SK-N-SH (cell line): ENCODE measurements around the gene VIPR2. TPM values are rescaled to one million over a fixed set of nuclear protein-coding genes. Genes with fewer than 3 reads are reported as not detected.

Experiments used
- CTCF ChIA-PET: fragments of 300-600, 350-600 bp; formaldehyde crosslinking; extraction: SDS; loops from one replicate; lab custom pipeline; 2021; lab: Yijun Ruan, JAX
- POLR2A ChIA-PET: fragments of 350-600 bp; sonication (Branson Sonifier 250); formaldehyde crosslinking; extraction: SDS; loops from one replicate; lab custom pipeline; 2020; ENCODE audit warnings: antibody characterized with exemption, inconsistent platforms; lab: Yijun Ruan, JAX
- DNase-seq: peaks from one replicate; pipeline ENCODE4 v3.0.0; 2012
- H2AFZ ChIP-seq: fragments of 200-600 bp; sonication (generic); 2 replicates; pipeline ENCODE4 v1.8.1; 2016; ENCODE audit warnings: antibody characterized with exemption, mild to moderate bottlenecking, low read depth
- H3F3A ChIP-seq: fragments of 200-600 bp; sonication (generic); replicated peaks from 2 replicates; pipeline ENCODE3; 2016; ENCODE audit warnings: antibody characterized with exemption, mild to moderate bottlenecking; ENCODE audit not compliant: insufficient read depth
- H3K27ac ChIP-seq, 2 experiments: fragments of 200-500 bp in 1 of 2; fragments of 200-600 bp in 1 of 2; sonication (Bioruptor generic) in 1 of 2; sonication (generic), shearing (Covaris generic) in 1 of 2; 2 replicates each; pipeline versions ENCODE4 v1.5.1 to v1.6.1; 2014 to 2016; ENCODE audit warnings: low read depth in 2 of 2, inconsistent platforms in 1 of 2, low read length in 1 of 2, mild to moderate bottlenecking in 1 of 2, mixed read lengths in 1 of 2
- H3K27me3 ChIP-seq: fragments of 200-600 bp; sonication (generic), shearing (Covaris generic); 2 replicates; pipeline ENCODE4 v1.6.1; 2016; ENCODE audit warnings: mixed run types; ENCODE audit not compliant: insufficient read depth
- H3K36me3 ChIP-seq, 2 experiments: fragments of 200-500 bp in 1 of 2; fragments of 200-600 bp in 1 of 2; sonication (Bioruptor generic) in 1 of 2; sonication (generic) in 1 of 2; replicated peaks in 1 of 2; 2 replicates each; pipeline versions ENCODE3 to v1.5.1; 2014 to 2016; ENCODE audit warnings: low read length in 1 of 2, mild to moderate bottlenecking in 1 of 2; ENCODE audit not compliant: insufficient read depth in 2 of 2, control insufficient read depth in 1 of 2
- H3K4me1 ChIP-seq, 2 experiments: fragments of 200-500 bp in 1 of 2; fragments of 200-600 bp in 1 of 2; sonication (Bioruptor generic) in 1 of 2; sonication (generic), shearing (Covaris generic) in 1 of 2; 2 replicates each; pipeline versions ENCODE4 v1.5.1 to v1.6.1; 2014 to 2016; ENCODE audit warnings: low read depth in 1 of 2, low read length in 1 of 2, mixed run types in 1 of 2; ENCODE audit not compliant: insufficient read depth in 2 of 2, control insufficient read depth in 1 of 2
- H3K4me2 ChIP-seq: fragments of 200-600 bp; sonication (generic), shearing (Covaris generic); 2 replicates; pipeline ENCODE4 v1.6.1; 2017; ENCODE audit warnings: mixed run types
- H3K4me3 ChIP-seq, 2 experiments: fragments of 200-500 bp in 1 of 2; fragments of 200-600 bp in 1 of 2; sonication (Bioruptor generic) in 1 of 2; sonication (generic), shearing (Covaris generic) in 1 of 2; 2 replicates each; pipeline versions ENCODE4 v1.5.1 to v1.8.1; 2014 to 2016; ENCODE audit warnings: low read depth in 2 of 2, inconsistent platforms in 1 of 2, low read length in 1 of 2, mild to moderate bottlenecking in 1 of 2, mixed read lengths in 1 of 2, moderate library complexity in 1 of 2
- H3K79me2 ChIP-seq: fragments of 200-600 bp; sonication (generic); 2 replicates; pipeline ENCODE4 v1.8.1; 2017; ENCODE audit warnings: mild to moderate bottlenecking; ENCODE audit not compliant: insufficient read depth
- H3K9ac ChIP-seq: fragments of 200-600 bp; sonication (generic); 2 replicates; pipeline ENCODE4 v1.6.1; 2017; ENCODE audit warnings: mixed run types
- H3K9me2 ChIP-seq: fragments of 200-600 bp; sonication (generic); 2 replicates; pipeline ENCODE4 v1.6.1; 2017; ENCODE audit warnings: mixed run types
- H3K9me3 ChIP-seq: fragments of 200-600 bp; sonication (generic); 2 replicates; pipeline ENCODE4 v1.6.1; 2017; ENCODE audit warnings: mixed run types, mild to moderate bottlenecking, moderate library complexity
- H4K20me1 ChIP-seq: fragments of 200-600 bp; sonication (generic); 2 replicates; pipeline ENCODE4 v1.6.1; 2017; ENCODE audit warnings: mild to moderate bottlenecking, mixed run types; ENCODE audit not compliant: insufficient read depth
- CHD2 ChIP-seq: fragments of 150-350 bp; IDR thresholded peaks from 2 replicates; pipeline ENCODE4 v1.6.1; 2018; ENCODE audit warnings: low read length; ENCODE audit not compliant: partially characterized antibody
- GATA2 ChIP-seq: sonication (generic); formaldehyde crosslinking; IDR thresholded peaks from 2 replicates; pipeline ENCODE4 v1.5.0; 2020; ENCODE audit warnings: mild to moderate bottlenecking, missing genetic modification reagents
- IRF3 ChIP-seq: fragments of 150-350 bp; IDR thresholded peaks from 2 replicates; pipeline ENCODE4 v1.6.1; 2016; ENCODE audit warnings: mild to moderate bottlenecking, low read depth, low read length
- MAX ChIP-seq: IDR thresholded peaks from 2 replicates; pipeline ENCODE4 v1.4.0; 2012; ENCODE audit warnings: low read depth
- MXI1 ChIP-seq: IDR thresholded peaks from 2 replicates; pipeline ENCODE4 v1.6.1; 2012; ENCODE audit warnings: mild to moderate bottlenecking, low read depth, low read length, improper control_type of control experiment
- NFIC ChIP-seq: IDR thresholded peaks from 2 replicates; pipeline ENCODE4 v1.4.0; 2012; ENCODE audit warnings: borderline replicate concordance
- RAD21 ChIP-seq: IDR thresholded peaks from 2 replicates; pipeline ENCODE4 v1.6.1; 2012; ENCODE audit warnings: mild to moderate bottlenecking, low read length
- RCOR1 ChIP-seq: fragments of 150-350 bp; IDR thresholded peaks from 2 replicates; pipeline ENCODE4 v1.6.1; 2017; ENCODE audit warnings: antibody characterized with exemption, low read length
- REST ChIP-seq: IDR thresholded peaks from 2 replicates; pipeline ENCODE4 v1.6.1; 2012; ENCODE audit warnings: mild to moderate bottlenecking, low read depth, low read length, moderate library complexity
- RXRA ChIP-seq: IDR thresholded peaks from 2 replicates; pipeline ENCODE4 v1.4.0; 2012; ENCODE audit warnings: low read depth, mild to moderate bottlenecking, borderline replicate concordance
- SIN3A ChIP-seq: IDR thresholded peaks from 2 replicates; pipeline ENCODE4 v1.6.1; 2012; ENCODE audit warnings: low read depth, mild to moderate bottlenecking, low read length, moderate library complexity, borderline replicate concordance
- SMC3 ChIP-seq: IDR thresholded peaks from 2 replicates; pipeline ENCODE4 v1.6.1; 2012; ENCODE audit warnings: low read depth, low read length, improper control_type of control experiment
- TCF12 ChIP-seq: IDR thresholded peaks from 2 replicates; pipeline ENCODE4 v1.4.0; 2012
- USF2 ChIP-seq: fragments of 150-350 bp; IDR thresholded peaks from 2 replicates; pipeline ENCODE4 v1.6.1; 2017; ENCODE audit warnings: antibody characterized with exemption, low read length, low read depth, borderline replicate concordance
- YY1 ChIP-seq: IDR thresholded peaks from 2 replicates; pipeline ENCODE4 v1.4.0; 2012; ENCODE audit warnings: low read depth, mild to moderate bottlenecking
- WGBS: methylation state at CpG from one replicate; pipeline ENCODE4 v1.1.6; 2017; ENCODE audit warnings: low lambda C conversion rate; 5-methylcytosine and 5-hydroxymethylcytosine counted together
- polyA plus RNA-seq, 3 experiments: library from polyadenylated mRNA; depleted of rRNA; stranded (reverse); fragments of >200 nt; gene quantifications; 2 replicates each; pipeline ENCODE4 v1.2.3, GENCODE V29; 2012

The VIPR2 gene
- polyA plus RNA-seq (2012; rRNA removed) = 0.02 TPM in 1 of 2 replicates, not detected in the other
- polyA plus RNA-seq (2012; cell fraction: cytosol; rRNA removed) = 0.01 and 0.03 TPM in 2 replicates
- 0.04 and 0.08 TPM in 2 replicates for polyA plus RNA-seq (2012; cell fraction: nucleus; rRNA removed)

GRCh38 chr7:159144758-159145489 is at the start of gene VIPR2:
Gene VIPR2, minus strand, starts transcription at chr7:159144867. Its CDS starts 96 bp downstream, at chr7:159144771.
- no peaks in the 10 kb centered on the region for H3F3A ChIP-seq
- peaks cover 0 to 13% of the 10 kb centered on the region in 2 experiments; a peak in 1 of 4 replicates for H3K4me1 ChIP-seq
- no peaks in the 10 kb centered on the region for H3K79me2 ChIP-seq
- 13% methylated on average over 51 of the region's 88 CpGs for WGBS
- no peaks in the 10 kb centered on the region for H3K9me2 ChIP-seq
- H4K20me1 ChIP-seq = no peaks in the 10 kb centered on the region
- POLR2A ChIA-PET = no interaction called here
- no peak for TF ChIP-seq GATA2 (CRISPR knock-in tag)
- TF ChIP-seq SMC3 = no peak
- no peak for TF ChIP-seq SIN3A
- no peak for TF ChIP-seq IRF3
- no peak for TF ChIP-seq RXRA
- TF ChIP-seq RCOR1 = no peak
- TF ChIP-seq REST = no peak
- no peak for TF ChIP-seq MAX
- TF ChIP-seq TCF12 = no peak
- TF ChIP-seq RAD21 = no peak
- TF ChIP-seq MXI1 = no peak
- no peak for TF ChIP-seq YY1
- no peak for TF ChIP-seq NFIC
- no peak for TF ChIP-seq CHD2
- TF ChIP-seq USF2 = no peak
- H3K4me3 ChIP-seq = peak within 1 kb of the TSS in 1 of 2 experiments; percentile 42; a peak in 2 of 4 replicates
- H3K27ac ChIP-seq = no peak within 1 kb of the TSS
- CTCF ChIA-PET = no interaction called here
- H3K27me3 ChIP-seq = no peaks in the 10 kb centered on the region
- no peak within 1 kb of the TSS for H2AFZ ChIP-seq
- H3K4me2 ChIP-seq = no peak within 1 kb of the TSS
- DNase-seq = peak; percentile 72
- no peak within 1 kb of the TSS for H3K9ac ChIP-seq
- H3K36me3 ChIP-seq = no peaks in the 10 kb centered on the region
- no peaks in the 10 kb centered on the region for H3K9me3 ChIP-seq
